DOHH2 (cell line): ENCODE results near the gene SLC6A20.

ENCODE experiments used
- H3F3A ChIP-seq: fragments of 200-600 bp; sonication (generic), shearing (Covaris generic); 2 replicates; pipeline ENCODE4 v1.6.0; 2016; ENCODE audit warnings: antibody characterized with exemption, mild to moderate bottlenecking; ENCODE audit not compliant: control insufficient read depth, insufficient read depth
- H3K27ac ChIP-seq: fragments of 200-600 bp; sonication (generic); 2 replicates; pipeline ENCODE4 v1.5.1; 2014; ENCODE audit warnings: low read depth, mild to moderate bottlenecking, low read length, moderate library complexity
- H3K27me3 ChIP-seq: fragments of 200-600 bp; sonication (generic); 2 replicates; pipeline ENCODE4 v1.6.1; 2014; ENCODE audit warnings: mild to moderate bottlenecking, low read length, mixed read lengths; ENCODE audit not compliant: control insufficient read depth
- H3K36me3 ChIP-seq: fragments of 200-600 bp; sonication (generic); 2 replicates; pipeline ENCODE4 v1.6.1; 2014; ENCODE audit warnings: mild to moderate bottlenecking, low read length, moderate library complexity, mixed read lengths; ENCODE audit not compliant: control insufficient read depth
- H3K4me1 ChIP-seq: fragments of 200-600 bp; sonication (generic); 2 replicates; pipeline ENCODE4 v1.6.1; 2014; ENCODE audit warnings: mild to moderate bottlenecking, low read length, mixed read lengths; ENCODE audit not compliant: control insufficient read depth
- H3K4me2 ChIP-seq: fragments of 200-600 bp; sonication (generic); 2 replicates; pipeline ENCODE4 v1.6.0; 2014; ENCODE audit warnings: mild to moderate bottlenecking, low read length, moderate library complexity
- H3K4me3 ChIP-seq: fragments of 200-600 bp; sonication (generic); 2 replicates; pipeline ENCODE4 v1.5.1; 2014; ENCODE audit warnings: mild to moderate bottlenecking, low read length, mixed read lengths
- H3K79me2 ChIP-seq: fragments of 200-600 bp; sonication (generic); 2 replicates; pipeline ENCODE4 v1.6.1; 2014; ENCODE audit warnings: mild to moderate bottlenecking, low read length, mixed read lengths; ENCODE audit not compliant: control insufficient read depth
- H3K9me2 ChIP-seq: fragments of 200-600 bp; sonication (generic); replicated peaks from 2 replicates; pipeline ENCODE4 v1.6.1; 2014; ENCODE audit warnings: mild to moderate bottlenecking, low read length, mixed read lengths; ENCODE audit not compliant: control insufficient read depth
- H3K9me3 ChIP-seq: fragments of 200-600 bp; sonication (generic); 2 replicates; pipeline ENCODE4 v1.6.1; 2014; ENCODE audit warnings: antibody characterized with exemption, low read length, mixed read lengths; ENCODE audit not compliant: control insufficient read depth, insufficient read depth
- H4K20me1 ChIP-seq: fragments of 200-600 bp; sonication (generic); 2 replicates; pipeline ENCODE4 v1.6.0; 2014; ENCODE audit warnings: low read depth, mild to moderate bottlenecking, antibody characterized with exemption, low read length, moderate library complexity; ENCODE audit not compliant: control insufficient read depth, insufficient read depth
- EZH2phosphoT487 ChIP-seq: fragments of 200-600 bp; sonication (generic); IDR thresholded peaks from 2 replicates; pipeline ENCODE4 v1.6.1; 2017; ENCODE audit warnings: borderline replicate concordance, mild to moderate bottlenecking, antibody characterized with exemption, low read length, moderate library complexity, mixed read lengths
- TF ChIP-seq, protein P1 (sequence below): fragments of 200-600 bp; sonication (generic); IDR thresholded peaks from one replicate; pipeline ENCODE4 v1.5.1; 2014; ENCODE audit warnings: antibody characterized with exemption, mild to moderate bottlenecking, low read depth, low read length; ENCODE audit not compliant: poor library complexity, severe bottlenecking

Gene SLC6A20

DNA sequence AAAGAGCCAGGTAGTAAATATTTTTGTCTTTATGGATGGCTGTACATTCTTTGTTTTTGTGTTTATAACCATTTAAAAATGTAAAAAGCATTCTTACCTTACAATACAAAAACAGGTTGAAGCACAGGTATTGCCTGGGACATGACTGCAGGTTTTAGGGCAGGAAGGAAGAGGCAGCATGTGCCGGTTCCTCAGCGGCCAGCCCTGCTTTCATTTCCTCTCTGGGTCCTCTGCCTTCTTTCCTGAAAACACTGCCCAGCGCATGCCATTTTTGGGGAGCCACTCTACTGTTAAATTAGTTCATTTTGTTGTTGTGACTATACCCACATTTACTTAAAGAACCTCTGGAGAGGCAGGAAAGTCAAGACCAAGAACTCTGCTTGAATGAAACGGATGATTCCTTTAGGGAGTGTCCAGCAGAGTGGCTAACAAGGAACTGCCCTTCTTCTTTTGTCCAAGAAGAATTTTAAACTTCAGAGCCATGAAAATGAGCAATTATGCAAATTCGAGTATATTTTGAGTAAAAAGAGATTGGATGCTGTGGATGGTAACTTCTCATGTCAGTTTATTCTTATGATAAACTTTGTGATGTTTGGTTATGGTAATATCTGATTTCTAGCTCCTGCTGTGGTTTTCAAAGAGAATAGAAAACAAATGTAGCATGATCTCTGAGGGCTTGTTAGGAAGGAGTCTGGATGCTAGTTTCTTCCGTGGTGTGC, 54.4 kb downstream of the SLC6A20 start:
- Histone ChIP-seq H3K4me3 (no peak overlapping the region), H3K27me3 (no peaks in the 10 kb centered on the region), H3K27ac (no peak overlapping the region), H3K79me2 (no peaks in the 10 kb centered on the region), H3K9me2 (no peaks in the 10 kb centered on the region), H3F3A (no peaks in the 10 kb centered on the region), H3K4me1 (peaks cover 13% of the 10 kb centered on the region), H4K20me1 (no peaks in the 10 kb centered on the region), H3K9me3 (no peaks in the 10 kb centered on the region), H3K4me2 (0 out of 2 replicates have a peak overlapping the region, but pooled peaks have one; percentile 9), H3K36me3 (peaks cover 61% of the 10 kb centered on the region)
- TF ChIP-seq, protein P1, sequence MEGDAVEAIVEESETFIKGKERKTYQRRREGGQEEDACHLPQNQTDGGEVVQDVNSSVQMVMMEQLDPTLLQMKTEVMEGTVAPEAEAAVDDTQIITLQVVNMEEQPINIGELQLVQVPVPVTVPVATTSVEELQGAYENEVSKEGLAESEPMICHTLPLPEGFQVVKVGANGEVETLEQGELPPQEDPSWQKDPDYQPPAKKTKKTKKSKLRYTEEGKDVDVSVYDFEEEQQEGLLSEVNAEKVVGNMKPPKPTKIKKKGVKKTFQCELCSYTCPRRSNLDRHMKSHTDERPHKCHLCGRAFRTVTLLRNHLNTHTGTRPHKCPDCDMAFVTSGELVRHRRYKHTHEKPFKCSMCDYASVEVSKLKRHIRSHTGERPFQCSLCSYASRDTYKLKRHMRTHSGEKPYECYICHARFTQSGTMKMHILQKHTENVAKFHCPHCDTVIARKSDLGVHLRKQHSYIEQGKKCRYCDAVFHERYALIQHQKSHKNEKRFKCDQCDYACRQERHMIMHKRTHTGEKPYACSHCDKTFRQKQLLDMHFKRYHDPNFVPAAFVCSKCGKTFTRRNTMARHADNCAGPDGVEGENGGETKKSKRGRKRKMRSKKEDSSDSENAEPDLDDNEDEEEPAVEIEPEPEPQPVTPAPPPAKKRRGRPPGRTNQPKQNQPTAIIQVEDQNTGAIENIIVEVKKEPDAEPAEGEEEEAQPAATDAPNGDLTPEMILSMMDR, result no peak
- TF ChIP-seq EZH2phosphoT487, result no peak

DNA sequence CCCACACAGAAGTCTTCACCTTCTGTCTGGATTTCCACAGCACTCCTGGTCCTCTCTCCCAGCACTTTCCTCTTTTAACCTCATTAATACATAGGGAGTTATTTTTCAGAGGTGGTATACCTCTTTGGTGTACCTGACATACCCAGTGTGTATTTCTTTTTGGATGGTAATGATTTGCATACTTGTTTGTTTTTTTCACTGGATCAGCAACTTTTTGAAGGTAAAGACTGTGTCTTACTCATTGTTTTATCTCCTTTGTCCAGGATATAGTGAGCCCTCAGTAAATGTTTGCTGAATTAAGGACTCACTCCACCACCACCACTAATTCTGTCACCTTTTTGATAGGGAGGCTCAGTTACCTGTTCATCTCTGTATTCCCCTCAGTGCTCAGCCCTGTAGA, 55.1 kb downstream of the SLC6A20 start:
- Histone ChIP-seq H3K36me3 (peaks cover 67% of the 10 kb centered on the region), H3K27me3 (no peaks in the 10 kb centered on the region), H3K27ac (no peak overlapping the region), H3F3A (no peaks in the 10 kb centered on the region), H3K4me2 (0 out of 2 replicates have a peak overlapping the region, but pooled peaks have one; percentile 9), H3K4me1 (peaks cover 13% of the 10 kb centered on the region), H3K9me3 (no peaks in the 10 kb centered on the region), H3K79me2 (no peaks in the 10 kb centered on the region), H3K4me3 (no peak overlapping the region), H3K9me2 (no peaks in the 10 kb centered on the region), H4K20me1 (no peaks in the 10 kb centered on the region)
- TF ChIP-seq EZH2phosphoT487, result no peak
- TF ChIP-seq, protein P1, result no peak

DNA sequence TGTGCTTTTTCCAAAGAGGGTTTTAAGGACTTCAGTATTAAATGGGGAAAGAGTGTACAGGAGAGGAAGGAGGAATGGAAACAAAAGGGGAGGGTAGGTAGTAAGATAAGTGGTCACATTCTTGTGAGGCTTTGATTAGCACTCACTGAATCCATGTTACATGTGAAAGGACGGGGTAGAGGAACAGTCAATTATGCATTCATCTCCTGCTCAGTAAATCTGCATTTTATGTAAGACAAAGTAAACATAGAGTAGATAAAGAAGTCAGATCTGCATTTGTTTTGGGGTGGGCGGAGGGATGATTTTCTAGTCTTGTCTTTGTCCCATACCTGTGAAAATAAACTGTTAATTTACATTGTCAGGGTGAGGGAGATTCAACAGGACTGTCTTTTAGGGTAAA, 56.3 kb downstream of the SLC6A20 start:
- Histone ChIP-seq H3K4me2 (no peak overlapping the region), H3K36me3 (peaks cover 79% of the 10 kb centered on the region), H4K20me1 (no peaks in the 10 kb centered on the region), H3K4me1 (peaks cover 13% of the 10 kb centered on the region), H3K79me2 (no peaks in the 10 kb centered on the region), H3K9me3 (no peaks in the 10 kb centered on the region), H3K9me2 (no peaks in the 10 kb centered on the region), H3K27me3 (no peaks in the 10 kb centered on the region), H3F3A (no peaks in the 10 kb centered on the region), H3K27ac (no peak overlapping the region), H3K4me3 (no peak overlapping the region)
- TF ChIP-seq, protein P1, result no peak
- no peak for TF ChIP-seq EZH2phosphoT487
